HEK293 (cell line): ENCODE results near the gene TRIM73.
A peak's percentile ranks its signal among the peaks of the same experiment; 100 is the strongest.
"Not testable (repeated sequence)": the region's sequence is repeated elsewhere in the genome, so short reads cannot be mapped to it uniquely, and the experiment has no call there.

Experiments
- CTCF ChIA-PET: fragments of 350-600 bp; formaldehyde crosslinking; extraction: SDS; loops from one replicate; lab custom pipeline; 2021; ENCODE audit warnings: antibody characterized with exemption; lab: Yijun Ruan, JAX
- POLR2A ChIA-PET: fragments of 300-600 bp; formaldehyde crosslinking; extraction: SDS; loops from one replicate; lab custom pipeline; 2020; ENCODE audit warnings: antibody characterized with exemption, inconsistent platforms; lab: Yijun Ruan, JAX
- H3K27ac ChIP-seq: fragments of 200-500 bp; sonication (Bioruptor generic); 2 replicates; pipeline ENCODE4 v1.5.1; 2014; ENCODE audit warnings: low read depth, low read length, control low read depth, inconsistent platforms; ENCODE audit errors: extremely low read depth
- H3K36me3 ChIP-seq, 2 experiments: fragments of 200-500 bp in 1 of 2; sonication (Bioruptor generic) in 1 of 2; 1 replicate in 1 of 2; 2 replicates in 1 of 2; pipeline ENCODE4 v1.5.1; 2014 to 2017; ENCODE audit warnings: inconsistent platforms in 2 of 2, low read length in 2 of 2; ENCODE audit not compliant: control insufficient read depth in 2 of 2, insufficient read depth in 1 of 2
- H3K4me1 ChIP-seq: fragments of 200-500 bp; sonication (Bioruptor generic); 2 replicates; pipeline ENCODE4 v1.5.1; 2014; ENCODE audit warnings: mild to moderate bottlenecking, low read length, inconsistent platforms; ENCODE audit not compliant: control insufficient read depth, insufficient read depth
- H3K4me3 ChIP-seq: 2 replicates; pipeline ENCODE4 v1.5.1; 2011; ENCODE audit warnings: low read depth, mild to moderate bottlenecking, control low read depth, low read length, moderate library complexity
- H3K9me3 ChIP-seq: fragments of 200-500 bp; sonication (Bioruptor generic); 2 replicates; pipeline ENCODE4 v1.5.1; 2014; ENCODE audit warnings: low read depth, low read length, inconsistent platforms; ENCODE audit not compliant: control insufficient read depth, insufficient read depth

TRIM73 gene

DNA sequence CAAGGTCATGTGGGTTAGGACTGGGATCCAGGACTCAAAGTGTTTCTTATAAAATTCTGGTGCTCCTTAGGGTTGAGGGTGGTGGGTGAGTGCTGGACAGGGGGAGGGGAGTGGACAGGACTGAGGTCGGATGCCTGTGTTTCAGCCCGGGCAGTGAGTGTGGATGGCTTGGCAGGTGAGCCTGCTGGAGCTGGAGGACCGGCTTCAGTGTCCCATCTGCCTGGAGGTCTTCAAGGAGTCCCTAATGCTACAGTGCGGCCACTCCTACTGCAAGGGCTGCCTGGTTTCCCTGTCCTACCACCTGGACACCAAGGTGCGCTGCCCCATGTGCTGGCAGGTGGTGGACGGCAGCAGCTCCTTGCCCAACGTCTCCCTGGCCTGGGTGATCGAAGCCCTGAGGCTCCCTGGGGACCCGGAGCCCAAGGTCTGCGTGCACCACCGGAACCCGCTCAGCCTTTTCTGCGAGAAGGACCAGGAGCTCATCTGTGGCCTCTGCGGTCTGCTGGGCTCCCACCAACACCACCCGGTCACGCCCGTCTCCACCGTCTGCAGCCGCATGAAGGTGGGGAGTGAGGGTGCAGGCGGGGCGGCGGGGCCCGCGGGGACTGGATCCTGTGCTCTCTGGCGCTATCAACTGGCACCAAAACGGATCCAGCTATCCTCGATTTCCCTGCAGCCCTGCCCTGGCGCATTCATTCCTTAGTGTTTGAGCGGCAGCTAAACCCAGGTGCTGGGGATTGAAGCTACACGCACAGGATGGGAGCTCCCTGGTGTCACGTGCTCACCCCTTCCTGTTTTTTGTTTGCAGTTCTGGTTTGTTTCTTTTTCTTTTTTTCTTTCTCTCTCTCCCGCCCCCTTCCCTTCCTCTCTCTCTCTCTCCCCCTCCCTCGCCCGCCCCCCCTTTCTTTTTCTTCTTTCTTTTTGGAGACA, 3.6 kb downstream of the TRIM73 start:
- H3K36me3 ChIP-seq, H3K27ac ChIP-seq, H3K4me1 ChIP-seq, H3K9me3 ChIP-seq, CTCF ChIA-PET, H3K4me3 ChIP-seq, POLR2A ChIA-PET: not testable (repeated sequence)

DNA sequence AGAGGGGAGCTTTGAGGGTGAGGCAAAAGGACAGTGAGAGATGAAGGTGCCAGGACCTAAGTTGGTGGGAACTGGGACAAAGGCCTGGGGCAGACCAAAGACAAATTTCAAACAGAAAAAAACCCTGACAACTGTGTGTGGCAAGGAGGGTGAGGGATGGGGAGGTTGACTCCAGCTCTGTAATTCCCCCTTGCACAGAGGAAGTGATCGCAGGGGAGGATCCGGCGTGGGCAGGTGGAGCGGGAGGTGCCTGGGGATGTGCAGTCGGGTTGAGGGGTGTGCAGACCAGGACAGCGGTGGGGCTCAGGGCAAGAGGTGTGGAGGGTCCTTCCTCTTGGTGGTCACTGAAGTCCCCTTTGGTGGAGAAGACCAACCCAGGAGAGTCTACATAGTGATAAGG, 5.1 kb downstream of the TRIM73 start:
- H3K4me3 ChIP-seq, POLR2A ChIA-PET, H3K36me3 ChIP-seq, H3K4me1 ChIP-seq, H3K27ac ChIP-seq, H3K9me3 ChIP-seq, CTCF ChIA-PET: not testable (repeated sequence)

DNA sequence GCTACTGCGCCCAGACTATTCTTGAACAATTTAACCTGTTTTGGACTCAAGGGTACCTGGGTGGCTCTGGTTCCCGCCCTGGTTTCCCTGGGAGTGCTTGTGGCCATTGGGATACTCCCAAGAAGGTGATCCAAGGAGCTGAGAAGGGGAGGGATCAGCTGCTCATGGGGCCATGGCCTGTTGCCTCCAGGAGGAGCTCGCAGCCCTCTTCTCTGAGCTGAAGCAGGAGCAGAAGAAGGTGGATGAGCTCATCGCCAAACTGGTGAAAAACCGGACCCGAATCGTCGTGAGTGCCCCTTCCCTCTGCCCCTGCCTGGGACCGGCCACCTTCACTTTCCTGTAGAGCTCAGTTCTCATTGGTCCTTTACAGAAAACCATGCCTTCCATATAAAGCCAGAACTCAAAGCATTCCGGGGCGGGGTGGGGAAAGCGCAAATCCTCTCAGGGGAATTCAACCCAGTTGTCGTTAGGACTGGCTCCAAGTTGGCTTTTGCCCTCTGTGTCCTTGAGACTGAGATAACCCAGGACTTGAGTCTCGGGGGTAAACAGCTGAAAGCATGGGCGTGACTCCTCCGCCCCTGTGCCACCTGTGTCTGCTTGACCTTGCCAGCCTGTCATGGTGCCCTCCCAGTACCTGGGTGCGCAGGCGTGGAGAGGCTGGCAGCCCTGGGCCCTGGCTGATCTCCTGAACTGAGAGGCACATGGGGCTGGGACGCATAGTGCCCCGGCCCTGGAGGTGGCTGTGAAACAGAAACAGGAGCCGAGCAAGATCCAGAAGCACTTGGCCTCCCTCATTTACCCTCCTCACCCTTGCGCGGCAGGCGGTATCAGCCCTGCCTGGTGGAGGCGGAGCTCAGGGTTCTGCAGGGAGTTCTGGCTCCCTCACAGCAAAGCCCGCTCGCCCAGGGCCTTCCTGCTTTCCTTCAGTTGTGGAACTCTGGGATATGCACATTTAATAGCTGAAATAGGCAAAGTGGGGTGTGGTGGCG, 8.3 kb downstream of the TRIM73 start:
- H3K4me3 ChIP-seq, H3K4me1 ChIP-seq, POLR2A ChIA-PET, H3K27ac ChIP-seq, CTCF ChIA-PET, H3K36me3 ChIP-seq, H3K9me3 ChIP-seq: not testable (repeated sequence)

DNA sequence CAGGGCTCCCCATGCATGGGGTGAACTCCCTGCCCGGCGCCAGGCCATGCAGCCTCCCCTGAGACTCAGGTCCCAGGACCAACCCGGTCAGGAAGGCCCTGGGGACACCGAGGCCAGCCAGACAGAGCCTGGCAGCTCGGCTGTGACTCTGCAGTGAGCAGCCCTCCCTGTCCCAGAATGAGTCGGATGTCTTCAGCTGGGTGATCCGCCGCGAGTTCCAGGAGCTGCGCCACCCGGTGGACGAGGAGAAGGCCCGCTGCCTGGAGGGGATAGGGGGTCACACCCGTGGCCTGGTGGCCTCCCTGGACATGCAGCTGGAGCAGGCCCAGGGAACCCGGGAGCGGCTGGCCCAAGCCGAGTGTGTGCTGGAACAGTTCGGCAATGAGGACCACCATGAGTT, 9.2 kb downstream of the TRIM73 start:
- H3K4me3 ChIP-seq, H3K9me3 ChIP-seq, CTCF ChIA-PET, H3K36me3 ChIP-seq, POLR2A ChIA-PET, H3K27ac ChIP-seq, H3K4me1 ChIP-seq: not testable (repeated sequence)

DNA sequence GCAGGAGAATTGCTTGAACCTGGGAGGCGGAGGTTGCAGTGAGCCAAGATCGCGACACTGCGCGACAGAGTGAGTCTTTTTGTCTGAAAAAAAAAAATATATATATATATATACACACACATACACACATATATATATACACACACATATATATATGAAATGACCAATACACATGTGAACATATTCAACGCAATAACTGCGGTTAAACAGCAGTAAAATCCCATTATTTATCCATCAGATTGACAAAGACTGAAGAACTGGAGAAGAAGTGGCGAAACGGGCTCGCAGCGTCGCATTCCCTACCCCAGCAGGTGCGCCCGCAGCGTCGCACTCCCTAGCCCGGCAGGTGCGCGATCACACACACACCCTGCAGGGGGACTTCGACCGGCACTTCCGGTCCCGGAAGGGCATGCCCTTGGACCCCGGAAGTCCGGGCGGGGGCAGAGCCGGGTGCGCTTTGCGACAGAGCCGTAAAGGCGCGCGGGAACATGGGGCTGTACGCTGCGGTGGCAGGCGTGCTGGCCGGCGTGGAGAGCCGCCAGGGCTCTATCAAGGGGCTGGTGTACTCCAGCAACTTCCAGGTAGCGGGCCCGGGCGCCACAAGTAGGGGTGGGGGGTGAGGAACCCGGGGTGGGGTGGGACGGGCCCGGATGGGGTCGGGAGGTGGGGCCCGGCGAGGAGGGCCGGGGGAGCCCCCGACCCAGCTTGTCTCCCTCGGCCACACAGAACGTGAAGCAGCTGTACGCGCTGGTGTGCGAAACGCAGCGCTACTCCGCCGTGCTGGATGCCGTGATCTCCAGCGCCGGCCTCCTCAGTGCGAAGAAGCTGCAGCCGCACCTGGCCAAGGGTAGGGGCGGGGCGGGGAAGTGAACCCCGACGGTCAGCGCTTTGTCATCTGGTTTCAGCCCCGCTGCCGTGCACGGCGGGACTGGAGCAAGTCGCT, 14.7 kb downstream of the TRIM73 start:
- POLR2A ChIA-PET, CTCF ChIA-PET, H3K36me3 ChIP-seq, H3K27ac ChIP-seq, H3K4me1 ChIP-seq, H3K9me3 ChIP-seq: not testable (repeated sequence)
- peak overlapping the region; percentile 31 for H3K4me3 ChIP-seq

DNA sequence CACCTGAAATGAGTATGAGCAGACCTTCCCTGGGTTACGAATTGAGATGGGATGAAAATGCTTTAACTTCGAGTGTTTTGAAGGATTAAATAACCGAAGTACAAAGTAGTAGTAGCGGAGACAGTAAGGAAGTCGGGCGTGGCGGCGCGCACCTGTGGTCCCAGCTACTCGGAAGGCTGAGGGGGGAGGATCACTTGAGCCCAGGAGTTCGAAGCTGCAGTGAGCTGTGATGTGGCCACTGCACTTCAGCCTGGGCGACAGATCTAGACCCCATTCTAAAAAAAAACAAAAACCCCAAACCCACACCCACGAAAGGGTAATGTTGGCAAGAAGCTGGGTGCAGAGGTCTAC, 15.4 kb downstream of the TRIM73 start:
- CTCF ChIA-PET, H3K27ac ChIP-seq, POLR2A ChIA-PET: not testable (repeated sequence)

DNA sequence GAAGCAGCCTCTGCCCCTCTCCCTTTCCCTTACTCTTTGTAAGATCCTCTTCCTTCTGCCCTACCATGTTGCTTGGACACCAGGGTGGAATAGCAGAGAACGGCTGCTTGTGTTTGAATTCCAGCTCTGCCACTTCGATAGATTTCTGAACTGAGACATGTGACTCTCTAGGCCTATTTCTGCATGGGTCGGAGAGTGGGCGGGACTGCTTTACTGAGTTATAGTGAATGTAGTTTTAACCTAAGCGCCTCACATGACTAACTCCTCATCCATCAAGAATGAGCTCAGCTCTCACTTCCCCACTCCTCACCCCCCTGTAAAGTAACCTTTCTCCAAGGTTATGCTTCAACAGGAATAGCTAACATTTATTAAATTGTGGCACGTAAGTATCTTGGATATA, 18.8 kb downstream of the TRIM73 start:
- H3K27ac ChIP-seq, CTCF ChIA-PET, H3K9me3 ChIP-seq, H3K4me3 ChIP-seq, H3K4me1 ChIP-seq, POLR2A ChIA-PET: not testable (repeated sequence)
- H3K36me3 ChIP-seq, result peaks cover 0 to 12% of the 10 kb centered on the region in 2 experiments; a peak in 1 of 3 replicates

More for the DNA sequence above, 15.4 kb downstream of the TRIM73 start:
- H3K4me1 ChIP-seq, H3K36me3 ChIP-seq, H3K4me3 ChIP-seq, H3K9me3 ChIP-seq: not testable (repeated sequence)

DNA sequence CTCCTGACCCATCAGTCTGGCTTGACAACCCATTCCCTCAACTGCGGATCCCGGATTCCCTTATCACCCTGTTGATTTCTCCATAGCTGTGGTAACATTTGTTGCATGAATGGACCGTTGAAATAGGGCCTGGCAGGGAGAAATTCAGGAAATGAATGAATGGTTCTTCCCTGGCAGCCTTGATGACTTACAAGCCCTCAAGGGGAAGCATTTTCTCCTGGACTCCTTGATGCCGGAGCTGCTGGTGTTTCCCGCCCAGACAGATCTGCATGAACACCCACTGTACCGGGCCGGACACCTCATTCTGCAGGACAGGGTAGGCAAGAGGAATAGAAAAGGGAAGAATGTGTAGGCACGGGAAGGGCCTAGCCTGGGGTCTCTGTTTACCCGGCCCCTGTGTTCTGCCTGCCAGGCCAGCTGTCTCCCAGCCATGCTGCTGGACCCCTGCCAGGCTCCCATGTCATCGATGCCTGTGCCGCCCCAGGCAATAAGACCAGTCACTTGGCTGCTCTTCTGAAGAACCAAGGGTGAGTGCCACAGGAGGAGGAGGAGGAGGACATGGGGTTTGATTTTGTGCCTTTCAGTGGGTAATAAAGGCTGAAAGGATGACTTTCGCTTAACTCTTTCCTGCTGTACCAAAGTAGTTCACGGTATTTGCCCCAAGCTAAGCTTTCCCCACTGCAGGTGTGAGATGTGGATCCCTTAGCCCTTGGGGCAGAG, 19.4 kb downstream of the TRIM73 start:
- H3K4me1 ChIP-seq, H3K27ac ChIP-seq, H3K9me3 ChIP-seq, CTCF ChIA-PET, POLR2A ChIA-PET, H3K4me3 ChIP-seq: not testable (repeated sequence)
- peaks cover 0 to 12% of the 10 kb centered on the region in 2 experiments; a peak in 1 of 3 replicates for H3K36me3 ChIP-seq

DNA sequence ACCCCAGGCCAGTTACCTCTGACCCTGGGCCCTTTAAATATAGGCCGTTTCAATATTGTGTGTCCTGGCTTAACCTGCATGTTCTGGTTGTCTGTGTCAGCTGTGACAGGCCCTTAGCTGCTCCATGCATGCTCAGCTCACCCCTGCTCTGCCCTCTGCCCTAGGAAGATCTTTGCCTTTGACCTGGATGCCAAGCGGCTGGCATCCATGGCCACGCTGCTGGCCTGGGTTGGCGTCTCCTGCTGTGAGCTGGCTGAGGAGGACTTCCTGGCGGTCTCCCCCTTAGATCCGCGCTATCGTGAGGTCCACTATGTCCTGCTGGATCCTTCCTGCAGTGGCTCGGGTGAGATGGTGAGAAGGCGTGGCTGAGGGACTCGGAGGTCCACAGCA, 20.0 kb downstream of the TRIM73 start:
- peaks cover 0 to 12% of the 10 kb centered on the region in 2 experiments; a peak in 1 of 3 replicates for H3K36me3 ChIP-seq
- H3K4me1 ChIP-seq, H3K4me3 ChIP-seq, H3K27ac ChIP-seq, H3K9me3 ChIP-seq, CTCF ChIA-PET, POLR2A ChIA-PET: not testable (repeated sequence)
